ENCODE results near the gene CARMIL1.

The CARMIL1 gene

DNA sequence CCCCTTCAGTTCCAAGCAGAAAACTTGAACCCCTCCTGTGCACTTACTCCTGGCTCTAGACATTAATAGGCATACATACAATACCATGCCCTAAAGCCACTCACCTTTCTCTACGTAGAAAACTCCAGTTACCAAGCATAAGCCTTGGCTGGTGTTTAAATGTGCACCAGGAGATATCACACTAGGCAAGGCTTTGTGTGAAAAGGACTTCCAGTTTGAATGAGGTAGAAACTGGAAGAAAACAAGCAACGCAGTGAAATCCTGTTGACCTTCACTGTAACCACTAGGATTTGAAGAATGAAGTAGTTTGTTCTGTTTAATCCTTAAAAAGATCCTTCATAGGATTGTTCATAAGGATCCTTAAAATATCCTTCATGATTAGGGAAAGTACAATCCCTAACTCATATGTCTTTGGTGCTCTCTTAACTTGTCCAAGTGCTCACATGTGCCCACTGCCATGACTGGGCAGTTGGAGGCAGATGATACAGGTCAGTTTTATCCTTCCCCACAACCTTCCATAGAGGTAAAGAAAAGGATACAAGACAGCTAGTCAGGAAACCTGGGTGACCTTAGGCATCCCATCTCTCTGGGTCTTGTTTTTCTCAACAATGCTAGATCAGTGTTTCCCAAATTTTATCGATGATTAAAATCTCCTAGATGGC, 363.6 kb downstream of the CARMIL1 start:
- no peak overlapping the region for H3K4me3 ChIP-seq (IDR thresholded peaks at IDR 0.05; ENCODE audit: insufficient read depth, low read depth, low read length)
- no peaks in the 10 kb centered on the region for H3K79me2 ChIP-seq (ENCODE audit: insufficient read depth, low read depth)
- H3K9ac ChIP-seq: no peak overlapping the region
- H2AFZ ChIP-seq (ENCODE audit: low read depth): no peak overlapping the region
- TF ChIP-seq, protein P1, sequence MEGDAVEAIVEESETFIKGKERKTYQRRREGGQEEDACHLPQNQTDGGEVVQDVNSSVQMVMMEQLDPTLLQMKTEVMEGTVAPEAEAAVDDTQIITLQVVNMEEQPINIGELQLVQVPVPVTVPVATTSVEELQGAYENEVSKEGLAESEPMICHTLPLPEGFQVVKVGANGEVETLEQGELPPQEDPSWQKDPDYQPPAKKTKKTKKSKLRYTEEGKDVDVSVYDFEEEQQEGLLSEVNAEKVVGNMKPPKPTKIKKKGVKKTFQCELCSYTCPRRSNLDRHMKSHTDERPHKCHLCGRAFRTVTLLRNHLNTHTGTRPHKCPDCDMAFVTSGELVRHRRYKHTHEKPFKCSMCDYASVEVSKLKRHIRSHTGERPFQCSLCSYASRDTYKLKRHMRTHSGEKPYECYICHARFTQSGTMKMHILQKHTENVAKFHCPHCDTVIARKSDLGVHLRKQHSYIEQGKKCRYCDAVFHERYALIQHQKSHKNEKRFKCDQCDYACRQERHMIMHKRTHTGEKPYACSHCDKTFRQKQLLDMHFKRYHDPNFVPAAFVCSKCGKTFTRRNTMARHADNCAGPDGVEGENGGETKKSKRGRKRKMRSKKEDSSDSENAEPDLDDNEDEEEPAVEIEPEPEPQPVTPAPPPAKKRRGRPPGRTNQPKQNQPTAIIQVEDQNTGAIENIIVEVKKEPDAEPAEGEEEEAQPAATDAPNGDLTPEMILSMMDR (conservative IDR thresholded peaks at IDR 0.05; ENCODE audit: low read depth, low read length): no peak
- H3K4me2 ChIP-seq: no peak overlapping the region
- no peaks in the 10 kb centered on the region for H4K20me1 ChIP-seq (ENCODE audit: insufficient read depth)
- H3K4me1 ChIP-seq (ENCODE audit: low read depth, poor library complexity, severe bottlenecking): no peaks in the 10 kb centered on the region
- no peaks in the 10 kb centered on the region for H3K36me3 ChIP-seq (ENCODE audit: insufficient read depth)
- H3K27ac ChIP-seq: no peak overlapping the region
- no peaks in the 10 kb centered on the region for H3K27me3 ChIP-seq (ENCODE audit: insufficient read depth, low read depth)

DNA sequence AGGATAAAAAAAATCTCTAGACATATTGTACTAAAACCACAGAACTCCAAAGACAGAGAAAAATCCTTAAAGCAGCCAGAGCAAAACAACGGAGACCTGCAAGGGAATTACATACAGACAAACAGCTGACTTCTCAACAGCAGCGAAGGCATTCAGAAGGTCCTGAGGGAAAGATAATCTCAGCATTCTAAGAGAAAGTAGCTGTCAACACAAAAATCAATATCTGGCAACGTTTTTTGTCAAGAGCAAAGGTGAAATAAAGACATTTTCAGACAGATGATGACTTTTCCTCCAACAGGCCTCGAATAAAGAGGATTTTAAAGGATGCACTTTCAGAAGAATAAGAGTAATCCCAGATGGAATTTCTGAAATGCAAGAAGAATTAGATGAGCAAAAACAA, 366.7 kb downstream of the CARMIL1 start:
- Histone ChIP-seq H3K4me1 (ENCODE audit: low read depth, poor library complexity, severe bottlenecking) (no peaks in the 10 kb centered on the region), H3K36me3 (ENCODE audit: insufficient read depth) (no peaks in the 10 kb centered on the region), H3K27ac (no peak overlapping the region), H3K79me2 (ENCODE audit: insufficient read depth, low read depth) (no peaks in the 10 kb centered on the region), H3K27me3 (ENCODE audit: insufficient read depth, low read depth) (no peaks in the 10 kb centered on the region), H4K20me1 (ENCODE audit: insufficient read depth) (no peaks in the 10 kb centered on the region), H2AFZ (ENCODE audit: low read depth) (no peak overlapping the region), H3K4me3 (IDR thresholded peaks at IDR 0.05; ENCODE audit: insufficient read depth, low read depth, low read length) (no peak overlapping the region), H3K9ac (no peak overlapping the region), H3K4me2 (no peak overlapping the region)
- TF ChIP-seq, protein P1 (conservative IDR thresholded peaks at IDR 0.05; ENCODE audit: low read depth, low read length): no peak

DNA sequence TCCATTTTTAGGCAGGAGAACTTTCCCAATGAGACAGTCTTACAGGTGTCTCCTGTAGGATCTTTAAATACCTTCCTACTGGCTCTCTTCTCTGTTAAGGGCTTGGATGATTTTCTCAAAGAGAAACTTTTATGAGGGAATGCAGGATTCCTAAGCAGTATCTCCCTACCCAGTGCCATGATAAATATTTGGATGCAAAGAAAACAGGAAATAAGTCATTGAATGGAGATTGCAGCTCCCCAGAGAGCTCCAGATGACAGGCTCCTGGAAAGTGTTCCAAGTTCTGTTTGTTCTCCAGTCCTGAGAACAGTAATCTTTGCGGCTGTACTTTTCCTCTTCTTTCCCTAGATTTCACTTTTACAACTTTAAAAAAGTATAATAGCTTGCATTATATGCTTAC, 370.4 kb downstream of the CARMIL1 start:
- Histone ChIP-seq H3K36me3 (ENCODE audit: insufficient read depth) (no peaks in the 10 kb centered on the region), H3K9ac (no peak overlapping the region), H3K4me1 (ENCODE audit: low read depth, poor library complexity, severe bottlenecking) (no peaks in the 10 kb centered on the region), H3K79me2 (ENCODE audit: insufficient read depth, low read depth) (no peaks in the 10 kb centered on the region), H3K27ac (no peak overlapping the region), H3K4me3 (IDR thresholded peaks at IDR 0.05; ENCODE audit: insufficient read depth, low read depth, low read length) (no peak overlapping the region), H3K27me3 (ENCODE audit: insufficient read depth, low read depth) (no peaks in the 10 kb centered on the region), H4K20me1 (ENCODE audit: insufficient read depth) (no peaks in the 10 kb centered on the region), H2AFZ (ENCODE audit: low read depth) (no peak overlapping the region), H3K4me2 (no peak overlapping the region)
- TF ChIP-seq, protein P1 (conservative IDR thresholded peaks at IDR 0.05; ENCODE audit: low read depth, low read length): no peak

DNA sequence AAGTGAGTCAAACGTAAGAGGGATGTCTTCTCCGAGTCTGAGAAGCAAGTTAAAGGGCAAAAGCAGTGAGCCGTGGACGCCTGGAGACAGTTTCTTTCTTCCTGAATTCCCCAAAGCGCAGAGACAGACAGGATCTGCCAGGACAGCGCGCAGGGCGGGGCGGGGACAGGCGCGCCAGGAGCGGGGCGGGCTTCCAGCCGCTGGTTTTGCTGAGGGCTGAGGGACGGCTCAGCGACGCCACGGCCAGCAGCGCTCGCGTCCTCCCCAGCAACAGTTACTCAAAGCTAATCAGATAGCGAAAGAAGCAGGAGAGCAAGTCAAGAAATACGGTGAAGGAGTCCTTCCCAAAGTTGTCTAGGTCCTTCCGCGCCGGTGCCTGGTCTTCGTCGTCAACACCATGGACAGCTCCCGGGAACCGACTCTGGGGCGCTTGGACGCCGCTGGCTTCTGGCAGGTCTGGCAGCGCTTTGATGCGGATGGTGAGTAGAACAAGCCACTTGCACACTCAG, 372.9 kb downstream of the CARMIL1 start, which contains the start of gene SCGN:
Gene SCGN (plus strand): TSS at position 209 of the 509 bp plus-strand sequence. CDS start 189 bp downstream, at position 398.
- Histone ChIP-seq H3K27me3 (ENCODE audit: insufficient read depth, low read depth) (no peaks in the 10 kb centered on the region), H3K79me2 (ENCODE audit: insufficient read depth, low read depth) (no peaks in the 10 kb centered on the region), H3K27ac (no peak within 1 kb of the TSS), H4K20me1 (ENCODE audit: insufficient read depth) (no peaks in the 10 kb centered on the region), H3K4me2 (no peak within 1 kb of the TSS), H3K4me1 (ENCODE audit: low read depth, poor library complexity, severe bottlenecking) (no peaks in the 10 kb centered on the region), H3K36me3 (ENCODE audit: insufficient read depth) (no peaks in the 10 kb centered on the region), H3K9ac (no peak within 1 kb of the TSS), H3K4me3 (IDR thresholded peaks at IDR 0.05; ENCODE audit: insufficient read depth, low read depth, low read length) (no peak within 1 kb of the TSS), H2AFZ (ENCODE audit: low read depth) (no peak within 1 kb of the TSS)
- TF ChIP-seq, protein P1 (conservative IDR thresholded peaks at IDR 0.05; ENCODE audit: low read depth, low read length): no peak

Data from KMS-11 (cell line).